GM18870 (cell line): ENCODE measurements around the gene ECEL1.

Source experiments
- ATAC-seq: cut with Tn5 transposase; IDR thresholded peaks from one replicate; pipeline ENCODE4 v1.9.1; 2021; ENCODE audit warnings: moderate library complexity; ENCODE audit not compliant: unreplicated experiment

The ECEL1 gene

DNA sequence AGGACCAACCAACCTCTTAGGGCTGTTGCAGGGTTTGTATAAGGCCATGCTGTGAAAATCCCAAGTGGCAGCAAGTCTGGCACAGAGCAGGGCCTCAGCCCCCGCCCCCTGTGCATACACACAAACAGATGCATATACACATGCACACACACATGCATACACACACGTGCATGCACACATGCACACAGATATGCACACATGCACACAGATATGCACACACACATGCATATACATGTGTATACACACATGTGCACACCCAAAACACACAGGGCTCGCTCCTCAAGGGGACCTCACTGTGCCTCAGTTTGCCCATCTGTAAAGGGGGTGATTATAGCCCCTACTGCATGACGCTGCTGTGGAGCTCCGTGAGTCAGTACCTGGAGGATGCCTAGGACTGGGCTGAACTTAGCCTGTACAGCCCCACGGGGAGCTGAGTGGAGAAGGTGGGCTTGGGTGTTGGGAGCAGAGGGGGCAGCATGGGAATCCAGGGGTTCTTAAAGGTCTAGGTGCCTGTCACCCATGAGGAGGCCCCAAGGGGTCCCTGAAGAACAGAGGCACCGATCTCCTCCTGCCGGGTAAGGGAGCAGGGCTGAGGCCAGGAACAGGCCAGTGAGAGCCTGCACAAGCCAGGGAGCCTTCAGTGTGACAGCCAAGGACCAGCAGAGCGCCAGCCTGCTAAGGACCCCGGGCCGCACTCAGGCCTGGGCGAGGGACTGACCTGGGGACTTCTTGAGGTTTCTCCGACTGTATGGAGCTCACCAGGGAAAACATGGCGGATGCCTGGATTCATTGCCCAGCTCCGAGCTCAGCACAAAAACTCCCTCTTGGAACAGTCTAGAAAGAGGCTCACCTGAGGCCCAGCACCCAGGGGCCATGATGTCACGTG, 55.7 kb downstream of the ECEL1 start:
- ATAC-seq = no peak
